CD4-positive, alpha-beta T cell (primary cell): ENCODE results near the gene CPNE7. TPM values are rescaled to one million over a fixed set of nuclear protein-coding genes. Genes with fewer than 3 reads are reported as not detected.
A peak's percentile ranks its signal among the peaks of the same experiment; 100 is the strongest.

ENCODE experiments used
- ATAC-seq: fragments of 200-7000 bp; cut with Tn5 transposase; one replicate; pipeline ENCODE4 v1.10.0; 2022; ENCODE audit warnings: mild to moderate bottlenecking; ENCODE audit not compliant: poor library complexity
- CTCF ChIA-PET: fragments of 350-600 bp; sonication (Branson Sonifier 250); formaldehyde crosslinking; loops from one replicate; lab custom pipeline; 2021; ENCODE audit warnings: antibody characterized with exemption, inconsistent platforms; lab: Charles Lee
- POLR2A ChIA-PET: fragments of 350-600 bp; sonication (Branson Sonifier 250); formaldehyde crosslinking; loops from one replicate; lab custom pipeline; 2021; ENCODE audit warnings: antibody characterized with exemption, inconsistent platforms; lab: Charles Lee
- DNase-seq, 14 experiments: peaks; one replicate each; pipeline ENCODE4 v3.0.0-alpha.2; 2013 to 2020; ENCODE audit warnings: mixed read lengths in 2 of 14
- H3K27ac ChIP-seq, 2 donors: one replicate each; pipeline versions ENCODE4 v1.5.1 to v1.7.0; 2013; ENCODE audit warnings: low read length in 2 of 2, low read depth in 1 of 2, mild to moderate bottlenecking in 1 of 2
- H3K27me3 ChIP-seq, 2 experiments: 1 replicate in 1 of 2; 2 replicates in 1 of 2; pipeline versions ENCODE4 v1.6.1 to v1.7.0; 2013; ENCODE audit warnings: low read length in 2 of 2, control low read depth in 1 of 2, mild to moderate bottlenecking in 1 of 2, moderate library complexity in 1 of 2; ENCODE audit not compliant: insufficient read depth in 2 of 2, control insufficient read depth in 1 of 2
- H3K36me3 ChIP-seq: one replicate; pipeline ENCODE4 v1.6.1; 2013; ENCODE audit warnings: low read length, control low read depth; ENCODE audit not compliant: insufficient read depth
- H3K4me1 ChIP-seq: one replicate; pipeline ENCODE4 v1.6.1; 2013; ENCODE audit warnings: low read length, control low read depth; ENCODE audit not compliant: insufficient read depth
- H3K4me3 ChIP-seq: one replicate; pipeline ENCODE4 v1.5.1; 2013; ENCODE audit warnings: mild to moderate bottlenecking, low read length, moderate library complexity
- H3K9me3 ChIP-seq, 2 experiments: 1 replicate in 1 of 2; 2 replicates in 1 of 2; pipeline versions ENCODE4 v1.6.1 to v1.7.0; 2013; ENCODE audit warnings: low read length in 2 of 2, mild to moderate bottlenecking in 2 of 2, control low read depth in 1 of 2, moderate library complexity in 1 of 2; ENCODE audit not compliant: control insufficient read depth in 1 of 2, insufficient read depth in 1 of 2
- H3K27ac Mint-ChIP-seq: one replicate; pipeline ENCODE4 v1.8.0; 2020; ENCODE audit warnings: mixed read lengths
- H3K27me3 Mint-ChIP-seq: one replicate; pipeline ENCODE4 v1.8.0; 2021; ENCODE audit warnings: mixed read lengths
- H3K36me3 Mint-ChIP-seq: one replicate; pipeline ENCODE4 v1.8.0; 2021; ENCODE audit warnings: low read depth, mixed read lengths
- H3K4me1 Mint-ChIP-seq: one replicate; pipeline ENCODE4 v1.8.0; 2021; ENCODE audit warnings: low read depth, mixed read lengths
- H3K4me3 Mint-ChIP-seq: one replicate; pipeline ENCODE4 v1.8.0; 2020; ENCODE audit warnings: mild to moderate bottlenecking, mixed read lengths
- H3K9me3 Mint-ChIP-seq: one replicate; pipeline ENCODE4 v1.8.0; 2020; ENCODE audit warnings: mixed read lengths
- intact Hi-C, 2 experiments: fragments of 100-400 bp; cut with DNase I in 1 of 2; cut with micrococcal nuclease in 1 of 2; formaldehyde crosslinking; loops; one replicate each; pipeline versions ENCODE4 v1.15.1 to v1.9.0; 2023 to 2025; cut with DNase I, micrococcal nuclease
- total RNA-seq, 174 experiments: library from RNA in 2 of 174; stranded (reverse) in 2 of 174; gene quantifications; one replicate each; pipeline ENCODE4 v1.2.3 and lab custom pipeline; 2021 to 2026
- TF ChIP-seq, protein P1 (sequence below): fragments of 200-600 bp; IDR thresholded peaks from one replicate; pipeline ENCODE4 v1.8.0; 2022; ENCODE audit warnings: antibody characterized with exemption, mild to moderate bottlenecking

The CPNE7 gene
- total RNA-seq, 2 experiments from 2014 or later = 1.0 to 1.3 TPM

DNA sequence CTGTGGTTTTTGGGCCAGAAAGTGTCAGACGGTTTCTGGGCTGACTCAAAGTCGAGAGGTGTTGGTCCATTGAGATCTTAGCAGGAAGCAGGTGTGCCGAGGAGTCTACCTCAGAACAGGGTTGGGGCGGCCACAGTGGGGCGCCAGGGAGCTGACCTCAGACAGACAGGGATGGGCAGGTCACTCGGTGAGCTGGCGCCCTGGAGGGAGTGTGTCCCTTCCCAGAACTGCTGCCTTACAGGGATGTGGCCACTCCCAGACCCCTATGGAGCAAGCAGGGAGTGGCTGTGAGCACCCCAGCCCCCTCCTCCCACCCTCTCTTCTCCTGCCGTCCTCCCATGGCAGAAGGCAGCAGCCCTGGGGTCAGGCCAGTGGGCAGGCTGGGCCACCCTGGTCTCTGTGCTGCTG lies 23.9 kb downstream of the CPNE7 start:
- H3K27me3 Mint-ChIP-seq = no peaks in the 10 kb centered on the region
- TF ChIP-seq, protein P1, sequence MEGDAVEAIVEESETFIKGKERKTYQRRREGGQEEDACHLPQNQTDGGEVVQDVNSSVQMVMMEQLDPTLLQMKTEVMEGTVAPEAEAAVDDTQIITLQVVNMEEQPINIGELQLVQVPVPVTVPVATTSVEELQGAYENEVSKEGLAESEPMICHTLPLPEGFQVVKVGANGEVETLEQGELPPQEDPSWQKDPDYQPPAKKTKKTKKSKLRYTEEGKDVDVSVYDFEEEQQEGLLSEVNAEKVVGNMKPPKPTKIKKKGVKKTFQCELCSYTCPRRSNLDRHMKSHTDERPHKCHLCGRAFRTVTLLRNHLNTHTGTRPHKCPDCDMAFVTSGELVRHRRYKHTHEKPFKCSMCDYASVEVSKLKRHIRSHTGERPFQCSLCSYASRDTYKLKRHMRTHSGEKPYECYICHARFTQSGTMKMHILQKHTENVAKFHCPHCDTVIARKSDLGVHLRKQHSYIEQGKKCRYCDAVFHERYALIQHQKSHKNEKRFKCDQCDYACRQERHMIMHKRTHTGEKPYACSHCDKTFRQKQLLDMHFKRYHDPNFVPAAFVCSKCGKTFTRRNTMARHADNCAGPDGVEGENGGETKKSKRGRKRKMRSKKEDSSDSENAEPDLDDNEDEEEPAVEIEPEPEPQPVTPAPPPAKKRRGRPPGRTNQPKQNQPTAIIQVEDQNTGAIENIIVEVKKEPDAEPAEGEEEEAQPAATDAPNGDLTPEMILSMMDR = no peak
- no peak overlapping the region for H3K27ac Mint-ChIP-seq
- H3K4me1 Mint-ChIP-seq = peaks cover 12% of the 10 kb centered on the region
- Histone ChIP-seq H3K27ac (no peak overlapping the region), H3K4me1 (peaks cover 24% of the 10 kb centered on the region), H3K27me3 (no peaks in the 10 kb centered on the region), H3K4me3 (no peak overlapping the region), H3K36me3 (no peaks in the 10 kb centered on the region), H3K9me3 (no peaks in the 10 kb centered on the region)
- H3K9me3 Mint-ChIP-seq = no peaks in the 10 kb centered on the region
- ChIA-PET POLR2A (no interaction called here), CTCF (no interaction called here)
- peak; percentile 27 for ATAC-seq
- intact Hi-C loops = no loop called here
- peak in 9 of 14 experiments; percentile 19 to 63 (median 31) for DNase-seq
- no peaks in the 10 kb centered on the region for H3K36me3 Mint-ChIP-seq
- no peak overlapping the region for H3K4me3 Mint-ChIP-seq

DNA sequence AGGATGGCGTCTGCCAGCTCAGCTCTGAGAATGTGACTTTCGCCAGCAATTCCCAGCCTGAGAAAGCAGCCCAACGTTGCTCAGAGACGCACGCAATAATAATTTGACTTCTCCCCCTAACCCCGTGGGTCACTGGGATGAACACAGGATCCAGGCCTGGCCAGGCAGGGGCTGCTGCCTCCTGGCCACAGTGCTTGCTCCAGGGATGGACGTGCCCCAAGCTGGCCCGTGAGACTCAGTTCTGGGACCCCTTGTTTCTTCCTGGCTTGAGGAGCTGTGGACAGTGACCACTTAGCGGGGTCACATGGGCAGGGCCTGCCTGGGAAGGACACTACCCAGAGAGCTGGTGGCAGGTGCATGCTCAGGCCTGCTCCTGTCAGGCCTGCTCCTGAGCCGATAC lies 24.3 kb downstream of the CPNE7 start:
- Mint-ChIP-seq H3K36me3 (no peaks in the 10 kb centered on the region), H3K27ac (no peak overlapping the region), H3K4me1 (peaks cover 12% of the 10 kb centered on the region), H3K4me3 (no peak overlapping the region), H3K9me3 (no peaks in the 10 kb centered on the region), H3K27me3 (no peaks in the 10 kb centered on the region)
- no peak overlapping the region for H3K27ac ChIP-seq
- no peak for ATAC-seq
- no peak for DNase-seq
- peaks cover 23% of the 10 kb centered on the region for H3K4me1 ChIP-seq
- H3K36me3 ChIP-seq = no peaks in the 10 kb centered on the region
- H3K27me3 ChIP-seq = no peaks in the 10 kb centered on the region
- POLR2A ChIA-PET = no interaction called here
- no peak overlapping the region for H3K4me3 ChIP-seq
- TF ChIP-seq, protein P1 = no peak
- no peaks in the 10 kb centered on the region for H3K9me3 ChIP-seq
- intact Hi-C loops = no loop called here
- CTCF ChIA-PET = no interaction called here

DNA sequence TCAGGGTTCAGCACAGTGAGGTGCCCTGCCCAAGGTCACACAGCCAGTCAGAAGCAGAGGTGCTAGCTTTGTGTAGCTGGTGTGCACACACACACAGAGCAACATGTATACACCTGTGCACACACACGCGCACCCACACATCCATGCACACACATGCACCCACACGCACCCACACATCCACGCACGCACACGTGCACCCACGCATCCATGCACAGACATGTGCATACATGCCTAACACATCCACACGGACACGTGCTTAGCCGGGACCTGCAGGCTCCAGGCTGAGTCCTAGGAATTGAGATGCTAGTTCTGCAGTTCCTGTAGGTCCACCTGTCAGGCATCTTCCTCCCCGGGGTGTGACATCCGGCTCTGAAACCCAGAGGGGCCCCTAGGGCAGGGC lies 24.9 kb downstream of the CPNE7 start:
- peaks cover 12% of the 10 kb centered on the region for H3K4me1 Mint-ChIP-seq
- DNase-seq = no peak
- no peaks in the 10 kb centered on the region for H3K36me3 ChIP-seq
- no peaks in the 10 kb centered on the region for H3K27me3 ChIP-seq
- peaks cover 21% of the 10 kb centered on the region for H3K4me1 ChIP-seq
- H3K4me3 Mint-ChIP-seq = no peak overlapping the region
- no peak overlapping the region for H3K4me3 ChIP-seq
- intact Hi-C loops = no loop called here
- H3K27me3 Mint-ChIP-seq = no peaks in the 10 kb centered on the region
- H3K9me3 ChIP-seq = no peaks in the 10 kb centered on the region
- H3K27ac ChIP-seq = no peak overlapping the region
- H3K36me3 Mint-ChIP-seq = no peaks in the 10 kb centered on the region
- no peak for ATAC-seq
- ChIA-PET POLR2A (no interaction called here), CTCF (no interaction called here)
- no peaks in the 10 kb centered on the region for H3K9me3 Mint-ChIP-seq
- no peak overlapping the region for H3K27ac Mint-ChIP-seq
- TF ChIP-seq, protein P1 = no peak
